IMR-90 (cell line): ENCODE results near the gene SYT17. TPM values are rescaled to one million over a fixed set of nuclear protein-coding genes. Genes with fewer than 3 reads are reported as not detected.

Experiments
- ATAC-seq: fragments of 200-7000 bp; cut with Tn5 transposase; 2 replicates; pipeline ENCODE4 v1.9.1; 2020; ENCODE audit warnings: low read depth, mild to moderate bottlenecking, moderate library complexity
- BruUV-seq: library from RNA; stranded (reverse); fragments of 400-500 nt; replicated peaks from 2 replicates; lab custom pipeline; 2021; lab: Mats Ljungman, UMichigan
- CTCF ChIA-PET: fragments of 300-600 bp; formaldehyde crosslinking; extraction: SDS; loops from one replicate; lab custom pipeline; 2021; ENCODE audit warnings: antibody characterized with exemption; lab: Yijun Ruan, JAX
- POLR2A ChIA-PET: fragments of 300-600 bp; sonication (Branson Sonifier 250); formaldehyde crosslinking; loops from one replicate; lab custom pipeline; 2022; ENCODE audit warnings: antibody characterized with exemption; ENCODE audit not compliant: unreplicated experiment; lab: Charles Lee
- DNase-seq: peaks from one replicate; pipeline ENCODE4 v3.0.0; 2013
- H2AFZ ChIP-seq: replicated peaks from 2 replicates; pipeline ENCODE3; 2013; ENCODE audit warnings: low read length, mild to moderate bottlenecking; ENCODE audit not compliant: poor library complexity
- H2AK5ac ChIP-seq: 2 replicates; pipeline ENCODE4 v1.6.1; 2013; ENCODE audit warnings: low read depth, low read length, inconsistent platforms
- H2AK9ac ChIP-seq: replicated peaks from 2 replicates; pipeline ENCODE3; 2013; ENCODE audit warnings: mild to moderate bottlenecking, low read depth, low read length, moderate library complexity; ENCODE audit not compliant: poor library complexity
- H2BK120ac ChIP-seq: 2 replicates; pipeline ENCODE4 v1.6.1; 2013; ENCODE audit warnings: low read depth, low read length, inconsistent platforms
- H2BK15ac ChIP-seq: 3 replicates; pipeline ENCODE4 v1.6.1; 2013; ENCODE audit warnings: low read depth, low read length, inconsistent platforms
- H2BK20ac ChIP-seq: 2 replicates; pipeline ENCODE4 v1.6.1; 2013; ENCODE audit warnings: low read depth, mild to moderate bottlenecking, inconsistent platforms, low read length, moderate library complexity
- H2BK5ac ChIP-seq: 2 replicates; pipeline ENCODE4 v1.6.1; 2013; ENCODE audit warnings: mild to moderate bottlenecking, low read depth, low read length, inconsistent platforms; ENCODE audit not compliant: poor library complexity, severe bottlenecking
- H3K14ac ChIP-seq: replicated peaks from 2 replicates; pipeline ENCODE4 v1.6.1; 2013; ENCODE audit warnings: low read depth, low read length, inconsistent platforms
- H3K18ac ChIP-seq: 2 replicates; pipeline ENCODE4 v1.6.1; 2013; ENCODE audit warnings: low read depth, low read length, control low read depth
- H3K23ac ChIP-seq: 2 replicates; pipeline ENCODE4 v1.6.1; 2013; ENCODE audit warnings: low read depth, low read length, inconsistent platforms
- H3K27ac ChIP-seq: 2 replicates; pipeline ENCODE4 v1.5.1; 2013; ENCODE audit warnings: mild to moderate bottlenecking, control low read depth, low read length; ENCODE audit not compliant: insufficient read depth
- H3K27me3 ChIP-seq: 2 replicates; pipeline ENCODE4 v1.6.1; 2013; ENCODE audit warnings: low read length; ENCODE audit not compliant: control insufficient read depth, insufficient read depth
- H3K36me3 ChIP-seq: 2 replicates; pipeline ENCODE4 v1.6.1; 2013; ENCODE audit warnings: low read length, mixed read lengths; ENCODE audit not compliant: control insufficient read depth, insufficient read depth
- H3K4ac ChIP-seq: 2 replicates; pipeline ENCODE4 v1.6.1; 2013; ENCODE audit warnings: low read depth, low read length, inconsistent platforms
- H3K4me1 ChIP-seq: 2 replicates; pipeline ENCODE4 v1.6.1; 2013; ENCODE audit warnings: low read length, mixed read lengths; ENCODE audit not compliant: control insufficient read depth, insufficient read depth
- H3K4me2 ChIP-seq: 2 replicates; pipeline ENCODE4 v1.6.1; 2013; ENCODE audit warnings: low read depth, mild to moderate bottlenecking, control low read depth, low read length, moderate library complexity
- H3K4me3 ChIP-seq: 2 replicates; pipeline ENCODE4 v1.5.1; 2013; ENCODE audit warnings: low read depth, mild to moderate bottlenecking, control low read depth, low read length, moderate library complexity; ENCODE audit not compliant: insufficient read depth
- H3K56ac ChIP-seq: 2 replicates; pipeline ENCODE4 v1.6.1; 2013; ENCODE audit warnings: low read length, inconsistent platforms; ENCODE audit not compliant: insufficient read depth; ENCODE audit errors: extremely low read depth
- H3K79me1 ChIP-seq, 2 experiments: 2 replicates each; pipeline ENCODE4 v1.6.1; 2013; ENCODE audit warnings: low read length in 2 of 2, inconsistent platforms in 1 of 2, low read depth in 1 of 2
- H3K9ac ChIP-seq: 2 replicates; pipeline ENCODE4 v1.6.1; 2013; ENCODE audit warnings: low read depth, low read length, control low read depth
- H3K9me1 ChIP-seq: 2 replicates; pipeline ENCODE4 v1.6.1; 2013; ENCODE audit warnings: low read length, inconsistent platforms; ENCODE audit not compliant: insufficient read depth
- H3K9me3 ChIP-seq: 2 replicates; pipeline ENCODE4 v1.6.1; 2013; ENCODE audit warnings: low read length; ENCODE audit not compliant: control insufficient read depth, insufficient read depth
- H4K20me1 ChIP-seq: 2 replicates; pipeline ENCODE4 v1.6.1; 2013; ENCODE audit warnings: low read length, inconsistent platforms; ENCODE audit not compliant: insufficient read depth
- H4K5ac ChIP-seq: 2 replicates; pipeline ENCODE4 v1.6.1; 2013; ENCODE audit warnings: mild to moderate bottlenecking, low read depth, low read length, control low read depth
- H4K8ac ChIP-seq, 2 experiments: 2 replicates each; pipeline ENCODE4 v1.6.1; 2013; ENCODE audit warnings: low read depth in 2 of 2, low read length in 2 of 2, control low read depth in 1 of 2, inconsistent platforms in 1 of 2
- H4K91ac ChIP-seq: 2 replicates; pipeline ENCODE4 v1.6.1; 2013; ENCODE audit warnings: low read depth, low read length, inconsistent platforms; ENCODE audit not compliant: insufficient read depth
- BHLHE40 ChIP-seq: fragments of 150-350 bp; IDR thresholded peaks from 2 replicates; pipeline ENCODE4 v1.6.1; 2016; ENCODE audit warnings: mild to moderate bottlenecking, low read depth, low read length
- CEBPB ChIP-seq: IDR thresholded peaks from 2 replicates; pipeline ENCODE4 v1.6.1; 2012; ENCODE audit warnings: low read depth, low read length, improper control_type of control experiment
- CHD1 ChIP-seq: IDR thresholded peaks from 2 replicates; pipeline ENCODE4 v1.6.1; 2012; ENCODE audit warnings: low read depth, low read length, improper control_type of control experiment
- CTCF ChIP-seq: conservative IDR thresholded peaks from 2 replicates; pipeline ENCODE4 v1.5.1; 2012; ENCODE audit warnings: mild to moderate bottlenecking, low read depth, low read length, improper control_type of control experiment
- ELK1 ChIP-seq: fragments of 150-350 bp; IDR thresholded peaks from 2 replicates; pipeline ENCODE4 v1.6.1; 2016; ENCODE audit warnings: low read depth, mild to moderate bottlenecking, low read length, moderate library complexity, borderline replicate concordance
- FOS ChIP-seq: fragments of 150-350 bp; IDR thresholded peaks from 2 replicates; pipeline ENCODE4 v1.6.1; 2016; ENCODE audit warnings: low read depth, low read length
- MAFK ChIP-seq: IDR thresholded peaks from 2 replicates; pipeline ENCODE4 v1.6.1; 2012; ENCODE audit warnings: low read depth, low read length, improper control_type of control experiment
- MAZ ChIP-seq: IDR thresholded peaks from 2 replicates; pipeline ENCODE4 v1.6.1; 2012; ENCODE audit warnings: low read depth, mild to moderate bottlenecking, low read length, improper control_type of control experiment, moderate library complexity, borderline replicate concordance
- MXI1 ChIP-seq: IDR thresholded peaks from 2 replicates; pipeline ENCODE4 v1.6.1; 2012; ENCODE audit warnings: low read depth, mild to moderate bottlenecking, low read length, moderate library complexity, borderline replicate concordance
- POLR2A ChIP-seq: IDR thresholded peaks from 2 replicates; pipeline ENCODE4 v1.6.1; 2012; ENCODE audit warnings: mild to moderate bottlenecking, low read depth, low read length
- RCOR1 ChIP-seq: IDR thresholded peaks from 2 replicates; pipeline ENCODE4 v1.6.1; 2012; ENCODE audit warnings: mild to moderate bottlenecking, low read length, improper control_type of control experiment; ENCODE audit not compliant: insufficient replicate concordance
- RFX5 ChIP-seq: IDR thresholded peaks from 2 replicates; pipeline ENCODE4 v1.8.0; 2012; ENCODE audit warnings: low read depth, mild to moderate bottlenecking, low read length, moderate library complexity
- SMC3 ChIP-seq: fragments of 150-350 bp; IDR thresholded peaks from 2 replicates; pipeline ENCODE4 v1.6.1; 2016; ENCODE audit warnings: low read depth, mild to moderate bottlenecking, antibody characterized with exemption, low read length, moderate library complexity
- WGBS, 2 experiments: methylation state at CpG; one replicate each; pipeline versions ENCODE4 v1.1.5 to v1.1.7; 2013; ENCODE audit warnings: missing lambda C conversion rate in 2 of 2; ENCODE audit not compliant: insufficient read length in 1 of 2; ENCODE audit errors: extremely low coverage in 2 of 2; 5-methylcytosine and 5-hydroxymethylcytosine counted together
- dilution Hi-C: fragments of 300-500 bp; cut with HindIII; formaldehyde crosslinking; loops from one replicate; pipeline ENCODE4 v1.14.3; 2018; ENCODE audit warnings: low sequenced_read_pairs; ENCODE audit not compliant: unreplicated experiment
- in situ Hi-C: fragments of 300-500 bp; cut with MboI; formaldehyde crosslinking; loops from 3 replicates; pipeline ENCODE4 v1.14.3; 2019; ENCODE audit warnings: low sequenced_read_pairs, inconsistent platforms, mixed read lengths
- intact Hi-C: fragments of 100-400 bp; cut with micrococcal nuclease; formaldehyde crosslinking; loops from 2 replicates; pipeline ENCODE4 v1.10.0; 2022
- polyA plus RNA-seq, 3 experiments: library from polyadenylated mRNA; depleted of rRNA; stranded (reverse); fragments of >200 nt; gene quantifications; 2 replicates each; pipeline ENCODE4 v1.2.3, GENCODE V29; 2012; ENCODE audit warnings: low replicate concordance in 1 of 3
- total RNA-seq: library from RNA; depleted of rRNA; stranded (reverse); fragments of >200 nt; gene quantifications from 2 replicates; pipeline ENCODE4 v1.2.3, GENCODE V29; 2012
- TF ChIP-seq, protein P1 (sequence below): fragments of 150-350 bp; IDR thresholded peaks from 2 replicates; pipeline ENCODE4 v1.6.1; 2017; ENCODE audit warnings: mild to moderate bottlenecking, antibody characterized with exemption, low read length, low read depth

The SYT17 gene
- total and polyA plus RNA-seq, 2 of the 4 experiments (the other 2 are of a cell fraction) = not detected

DNA sequence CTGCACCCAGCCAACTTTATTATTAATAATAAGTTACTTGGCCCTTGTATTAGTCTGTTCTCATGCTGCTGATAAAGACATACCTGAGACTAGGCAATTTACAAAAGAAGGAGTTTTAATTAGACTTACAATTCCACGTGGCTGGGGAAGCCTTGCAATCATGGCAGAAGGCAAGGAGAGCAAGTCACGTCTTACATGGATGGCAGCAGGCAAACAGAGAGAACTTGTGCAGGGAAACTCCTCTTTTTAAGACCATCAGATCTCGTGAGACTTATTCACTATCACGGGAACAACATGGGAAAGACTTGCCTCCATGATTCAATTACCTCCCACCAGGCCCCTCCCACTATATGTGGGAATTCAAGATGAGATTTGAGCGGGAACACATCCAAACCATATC is 47.7 kb downstream of the SYT17 start:
- no peak overlapping the region for H3K27ac ChIP-seq
- intact Hi-C loops (no loop called here), dilution Hi-C loops (no loop called here), in situ Hi-C loops (no loop called here)
- no peak overlapping the region for H4K8ac ChIP-seq
- no peak overlapping the region for H3K4ac ChIP-seq
- H4K20me1 ChIP-seq = no peaks in the 10 kb centered on the region
- POLR2A ChIA-PET = no interaction called here
- H4K91ac ChIP-seq = no peak overlapping the region
- no peaks in the 10 kb centered on the region for H3K9me1 ChIP-seq
- H3K36me3 ChIP-seq = no peaks in the 10 kb centered on the region
- peaks cover 6% of the 10 kb centered on the region for H3K4me1 ChIP-seq
- no peak overlapping the region for H2BK120ac ChIP-seq
- no peak for ATAC-seq
- 60% methylated on average over 2 of the region's 5 CpGs; no CpG with 5 or more reads in 1 of the 2 experiments for WGBS, 2 experiments
- H4K5ac ChIP-seq = no peak overlapping the region
- H2AK5ac ChIP-seq = no peak overlapping the region
- H3K27me3 ChIP-seq = peaks cover 3% of the 10 kb centered on the region
- no peak for DNase-seq
- H2AK9ac ChIP-seq = no peak overlapping the region
- no peak overlapping the region for H3K18ac ChIP-seq
- H3K9me3 ChIP-seq = peaks cover 5% of the 10 kb centered on the region; the same call in 1 of the 2 replicates
- no peak overlapping the region for H3K4me3 ChIP-seq
- no peak overlapping the region for H2BK15ac ChIP-seq
- CTCF ChIA-PET = no interaction called here
- no peak overlapping the region for H3K23ac ChIP-seq
- no peak overlapping the region for H2BK20ac ChIP-seq
- no peak overlapping the region for H3K9ac ChIP-seq
- no peak overlapping the region for H3K14ac ChIP-seq
- H3K4me2 ChIP-seq = no peak overlapping the region
- H2AFZ ChIP-seq = no peak overlapping the region
- no peak overlapping the region for H3K56ac ChIP-seq
- TF ChIP-seq, protein P1, sequence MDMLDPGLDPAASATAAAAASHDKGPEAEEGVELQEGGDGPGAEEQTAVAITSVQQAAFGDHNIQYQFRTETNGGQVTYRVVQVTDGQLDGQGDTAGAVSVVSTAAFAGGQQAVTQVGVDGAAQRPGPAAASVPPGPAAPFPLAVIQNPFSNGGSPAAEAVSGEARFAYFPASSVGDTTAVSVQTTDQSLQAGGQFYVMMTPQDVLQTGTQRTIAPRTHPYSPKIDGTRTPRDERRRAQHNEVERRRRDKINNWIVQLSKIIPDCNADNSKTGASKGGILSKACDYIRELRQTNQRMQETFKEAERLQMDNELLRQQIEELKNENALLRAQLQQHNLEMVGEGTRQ = no peak
- TF ChIP-seq SMC3 (no peak), MAZ (no peak), RCOR1 (no peak), MXI1 (no peak), RFX5 (no peak), CEBPB (no peak), BHLHE40 (no peak), FOS (no peak), MAFK (no peak), CHD1 (no peak), POLR2A (no peak), ELK1 (no peak), CTCF (no peak)
- no TSS peak for BruUV-seq
- H3K79me1 ChIP-seq = no peaks in the 10 kb centered on the region
- H2BK5ac ChIP-seq = no peak overlapping the region
